A549 (cell line): Measurements from ENCODE around the gene METTL1. TPM values are rescaled to one million over a fixed set of nuclear protein-coding genes. Genes with fewer than 3 reads are reported as not detected.

ENCODE experiments used
- ATAC-seq, 2 experiments: fragments of 200-7000 bp in 1 of 2; fragments of >200 bp in 1 of 2; cut with Nextera tagmentation in 1 of 2; cut with Tn5 transposase in 1 of 2; 3 replicates each; pipeline versions ENCODE4 v1.8.0 to v1.9.1; 2018 to 2020; ENCODE audit warnings: mild to moderate bottlenecking in 1 of 2, moderate library complexity in 1 of 2
- CTCF ChIA-PET: fragments of 300-600 bp; sonication (Branson Sonifier 250); formaldehyde crosslinking; extraction: SDS; loops from one replicate; lab custom pipeline; 2021; ENCODE audit warnings: antibody characterized with exemption, inconsistent platforms; lab: Yijun Ruan, JAX
- POLR2A ChIA-PET: fragments of 350-600 bp; formaldehyde crosslinking; extraction: SDS; loops from one replicate; lab custom pipeline; 2021; ENCODE audit warnings: antibody characterized with exemption, inconsistent platforms; lab: Yijun Ruan, JAX
- DNase-seq, 2 experiments: peaks; one replicate each; pipeline versions ENCODE4 v3.0.0 to v3.0.0-alpha.2; 2011 to 2016; ENCODE audit warnings: low read depth in 1 of 2, low spot score in 1 of 2
- FAIRE-seq: peaks from 2 replicates; lab custom pipeline; 2011; peaks lifted over from hg19 to GRCh38; lab: Jason Lieb, UNC
- H3K27ac ChIP-seq, 2 experiments: fragments of >200 bp; sonication (Bioruptor Twin); formaldehyde crosslinking; 3 replicates each; pipeline ENCODE4 v1.5.1; 2016 to 2017
- H3K4me1 ChIP-seq: fragments of >200 bp; sonication (Bioruptor Twin); formaldehyde crosslinking; 3 replicates; pipeline ENCODE4 v1.6.1; 2016
- H3K4me2 ChIP-seq: fragments of >200 bp; sonication (Bioruptor Twin); formaldehyde crosslinking; 3 replicates; pipeline ENCODE4 v1.6.1; 2016
- H3K4me3 ChIP-seq: fragments of >200 bp; sonication (Bioruptor Twin); formaldehyde crosslinking; 3 replicates; pipeline ENCODE4 v1.5.1; 2016
- H3K9me3 ChIP-seq: fragments of >200 bp; sonication (Bioruptor Twin); formaldehyde crosslinking; 3 replicates; pipeline ENCODE4 v1.6.1; 2016
- BHLHE40 ChIP-seq: IDR thresholded peaks from 2 replicates; pipeline ENCODE4 v1.6.1; 2012; ENCODE audit warnings: low read depth, low read length, inconsistent platforms
- CBX2 ChIP-seq: fragments of 200-600 bp; sonication (generic); IDR thresholded peaks from 2 replicates; pipeline ENCODE4 v1.6.1; 2016; ENCODE audit warnings: low read depth, mild to moderate bottlenecking, borderline replicate concordance
- CBX8 ChIP-seq: fragments of 200-600 bp; sonication (generic); IDR thresholded peaks from 2 replicates; pipeline ENCODE4 v1.6.1; 2016
- CHD4 ChIP-seq: fragments of 200-600 bp; sonication (generic); IDR thresholded peaks from 2 replicates; pipeline ENCODE4 v1.6.1; 2016; ENCODE audit warnings: antibody characterized with exemption, mild to moderate bottlenecking, borderline replicate concordance
- EHF ChIP-seq: fragments of 250-450 bp; sonication (Bioruptor Pico); IDR thresholded peaks from 2 replicates; pipeline ENCODE4 v1.5.0; 2020; ENCODE audit warnings: mild to moderate bottlenecking
- ESRRA ChIP-seq: fragments of 150-350 bp; IDR thresholded peaks from 2 replicates; pipeline ENCODE4 v1.6.1; 2014; ENCODE audit warnings: mild to moderate bottlenecking, low read length, borderline replicate concordance
- FOSL2 ChIP-seq, 2 experiments: fragments of 450-650 bp in 1 of 2; fragments of >200 bp in 1 of 2; sonication (Bioruptor Twin) in 1 of 2; formaldehyde crosslinking; IDR thresholded peaks; 2 replicates each; pipeline versions ENCODE4 v1.5.0 to v1.6.1; 2016 to 2020; ENCODE audit warnings: mild to moderate bottlenecking in 1 of 2, moderate library complexity in 1 of 2
- FOXS1 ChIP-seq: fragments of 250-450 bp; sonication (Bioruptor Pico); IDR thresholded peaks from 2 replicates; pipeline ENCODE4 v1.5.0; 2020; ENCODE audit warnings: mild to moderate bottlenecking, moderate library complexity
- HOXA7 ChIP-seq: fragments of 250-450 bp; sonication (Bioruptor Pico); IDR thresholded peaks from 2 replicates; pipeline ENCODE4 v1.5.0; 2020; ENCODE audit warnings: mild to moderate bottlenecking, moderate library complexity
- MAFK ChIP-seq: fragments of 450-650 bp; IDR thresholded peaks from 2 replicates; pipeline ENCODE4 v1.6.1; 2014; ENCODE audit not compliant: partially characterized antibody
- MYC ChIP-seq: IDR thresholded peaks from 2 replicates; pipeline ENCODE4 v1.6.1; 2012; ENCODE audit warnings: mild to moderate bottlenecking, inconsistent platforms, low read length, improper control_type of control experiment, borderline replicate concordance
- NFE2L2 ChIP-seq: fragments of 150-350 bp; conservative IDR thresholded peaks from 2 replicates; pipeline ENCODE4 v1.6.1; 2014; ENCODE audit warnings: low read length
- NPAS2 ChIP-seq: fragments of 250-450 bp; sonication (Bioruptor Pico); IDR thresholded peaks from 2 replicates; pipeline ENCODE4 v1.8.0; 2022; ENCODE audit warnings: mild to moderate bottlenecking, moderate library complexity, borderline replicate concordance
- POLR2A ChIP-seq: IDR thresholded peaks from 2 replicates; pipeline ENCODE4 v1.6.1; 2012; ENCODE audit warnings: mild to moderate bottlenecking, low read length
- POLR2AphosphoS2 ChIP-seq: conservative IDR thresholded peaks from 2 replicates; pipeline ENCODE4 v1.6.1; 2012; ENCODE audit warnings: low read length, improper control_type of control experiment, inconsistent platforms
- RCOR1 ChIP-seq: fragments of 150-350 bp; IDR thresholded peaks from 2 replicates; pipeline ENCODE4 v1.6.1; 2014; ENCODE audit warnings: antibody characterized with exemption, low read length, low read depth
- RFX5 ChIP-seq: fragments of 450-650 bp; IDR thresholded peaks from 2 replicates; pipeline ENCODE4 v1.7.1; 2014; ENCODE audit warnings: antibody characterized with exemption, mild to moderate bottlenecking, moderate library complexity
- RNF2 ChIP-seq: fragments of 200-600 bp; sonication (generic); IDR thresholded peaks from 2 replicates; pipeline ENCODE4 v1.6.1; 2016; ENCODE audit warnings: low read depth, mild to moderate bottlenecking, antibody characterized with exemption, moderate library complexity, borderline replicate concordance
- TP53 ChIP-seq: fragments of 250-450 bp; sonication (Bioruptor Pico); IDR thresholded peaks from 2 replicates; pipeline ENCODE4 v1.5.0; 2021; ENCODE audit warnings: mild to moderate bottlenecking, moderate library complexity
- ZNF302 ChIP-seq: fragments of 250-450 bp; sonication (Bioruptor Pico); IDR thresholded peaks from 2 replicates; pipeline ENCODE4 v1.9.0; 2021; ENCODE audit warnings: inconsistent platforms, mild to moderate bottlenecking, moderate library complexity
- ZSCAN20 ChIP-seq: fragments of 250-450 bp; sonication (Bioruptor Pico); IDR thresholded peaks from 2 replicates; pipeline ENCODE4 v1.8.0; 2022; ENCODE audit warnings: mild to moderate bottlenecking, moderate library complexity
- WGBS: methylation state at CpG from one replicate; pipeline ENCODE4 v1.1.6; 2017; ENCODE audit errors: missing lambda C conversion rate; 5-methylcytosine and 5-hydroxymethylcytosine counted together
- polyA plus RNA-seq, 4 experiments: library from polyadenylated mRNA; depleted of rRNA in 3 of 4; stranded (reverse); fragments of >200 nt; fragmentation: RNase III in 1 of 4; extraction: RNeasy Plus Mini Kit Qiagen cat#74134 plus additional on column Dnase treatment in 1 of 4; gene quantifications; 2 replicates in 3 of 4; 3 replicates in 1 of 4; pipeline ENCODE4 v1.2.3, GENCODE V29; 2011 to 2017
- TF ChIP-seq, protein P1 (sequence below): IDR thresholded peaks from 2 replicates; pipeline ENCODE4 v1.6.1; 2012; ENCODE audit warnings: low read depth, borderline replicate concordance
- TF ChIP-seq, protein P2 (sequence below): IDR thresholded peaks from 2 replicates; pipeline ENCODE4 v1.6.1; 2012
- TF ChIP-seq, protein P3 (sequence below): fragments of 200-600 bp; sonication (generic); IDR thresholded peaks from 2 replicates; pipeline ENCODE4 v1.6.1; 2016; ENCODE audit warnings: antibody characterized with exemption, mild to moderate bottlenecking, moderate library complexity
- TF ChIP-seq, protein P4 (sequence below): fragments of 250-450 bp; sonication (Bioruptor Pico); IDR thresholded peaks from 2 replicates; pipeline ENCODE4 v1.5.0; 2021; ENCODE audit warnings: mild to moderate bottlenecking, moderate library complexity, borderline replicate concordance

The METTL1 gene
- polyA plus RNA-seq, 2 of the 4 experiments (the other 2 are of a cell fraction): 55.2 to 60.2 TPM

DNA sequence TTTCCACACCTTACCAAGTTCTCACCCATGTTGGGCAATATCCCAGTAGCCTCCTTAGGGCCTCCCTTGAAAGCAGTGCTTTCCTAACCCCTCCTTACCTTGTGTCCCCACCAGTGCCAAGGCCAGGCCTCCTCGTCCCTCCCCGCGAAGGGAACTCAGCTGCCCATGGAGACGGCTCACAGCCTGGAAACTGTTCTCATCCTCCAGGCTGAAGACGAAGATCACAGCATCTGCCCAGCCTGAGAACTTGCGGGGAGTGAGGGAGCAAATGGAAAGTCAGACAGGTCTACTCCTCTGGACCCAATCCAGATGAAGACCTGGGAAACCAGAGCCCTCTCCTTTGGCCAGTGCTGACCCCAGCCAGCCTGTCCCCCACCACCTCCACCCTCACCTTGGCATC, 38.0 kb downstream of the METTL1 start:
- peaks cover 25% of the 10 kb centered on the region for H3K4me1 ChIP-seq
- FAIRE-seq (no peak), ATAC-seq (no peak), DNase-seq (no peak)
- ChIA-PET POLR2A (interaction anchor here (0.5 kb wide), 1 partner anchor 171 kb away, joined by 4 read pairs; no protein-coding TSS in a partner anchor), CTCF (interaction anchor here (1.0 to 10.7 kb wide), 7 partner anchors 10 to 181 kb away, joined by 3 to 242 read pairs (median 3); partner anchors contain the start of genes B4GALNT1 and TSPAN31)
- no peak overlapping the region for H3K27ac ChIP-seq
- H3K4me3 ChIP-seq: no peak overlapping the region
- no peaks in the 10 kb centered on the region for H3K9me3 ChIP-seq
- WGBS: 63% methylated on average over 6 of the region's 6 CpGs
- TF ChIP-seq NFE2L2 (no peak), FOXS1 (no peak), RCOR1 (no peak), RFX5 (no peak), BHLHE40 (no peak)
- TF ChIP-seq, protein P1, sequence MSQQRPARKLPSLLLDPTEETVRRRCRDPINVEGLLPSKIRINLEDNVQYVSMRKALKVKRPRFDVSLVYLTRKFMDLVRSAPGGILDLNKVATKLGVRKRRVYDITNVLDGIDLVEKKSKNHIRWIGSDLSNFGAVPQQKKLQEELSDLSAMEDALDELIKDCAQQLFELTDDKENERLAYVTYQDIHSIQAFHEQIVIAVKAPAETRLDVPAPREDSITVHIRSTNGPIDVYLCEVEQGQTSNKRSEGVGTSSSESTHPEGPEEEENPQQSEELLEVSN: no peak
- H3K4me2 ChIP-seq: no peak overlapping the region

DNA sequence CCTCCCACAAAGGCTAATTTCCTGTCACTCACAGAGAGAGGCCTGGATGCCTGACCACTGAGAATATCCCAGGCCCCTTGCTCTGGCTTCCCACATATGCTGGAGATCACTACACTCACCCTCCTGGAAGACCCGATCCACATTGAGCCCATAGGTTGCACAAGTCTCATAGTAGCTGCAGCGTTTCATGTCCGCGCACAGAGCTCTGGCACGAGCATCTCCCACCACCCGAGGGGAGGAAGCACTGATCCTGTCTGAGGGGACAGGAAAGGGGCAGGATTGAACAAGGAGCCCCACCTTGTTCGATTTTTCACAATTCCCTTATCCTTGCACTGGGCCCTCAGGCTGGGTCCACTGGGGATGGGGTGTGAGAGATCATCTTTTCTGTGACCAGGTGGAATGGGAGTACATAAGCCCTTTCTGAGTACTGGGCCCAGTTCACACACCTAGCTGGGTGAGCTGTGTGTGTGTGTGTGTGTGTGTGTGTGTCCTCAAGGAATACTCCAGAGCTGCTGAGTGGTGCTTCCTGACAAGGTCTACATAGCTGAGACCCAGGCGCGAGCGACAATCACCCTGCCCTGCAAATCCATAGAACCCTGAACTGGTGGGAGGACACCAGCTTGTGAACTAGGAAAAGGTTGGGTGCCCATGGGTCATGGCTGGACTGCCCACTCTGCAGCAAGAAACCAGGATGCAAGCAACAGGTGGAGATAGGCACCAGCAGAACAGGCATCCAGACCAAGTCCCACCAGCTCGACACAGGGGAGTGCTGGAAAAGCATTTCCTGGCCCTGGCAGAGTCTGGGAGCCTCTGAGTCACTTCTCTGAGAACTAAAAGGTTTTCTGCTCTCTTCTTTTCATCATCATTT, 38.9 kb downstream of the METTL1 start:
- Histone ChIP-seq H3K4me3 (no peak overlapping the region), H3K27ac (no peak overlapping the region), H3K4me2 (no peak overlapping the region)
- DNase-seq (no peak), FAIRE-seq (no peak)
- POLR2A ChIA-PET: interaction anchor here (0.5 kb wide), 1 partner anchor 172 kb away, joined by 4 read pairs; no protein-coding TSS in a partner anchor
- TF ChIP-seq MAFK: no peak
- TF ChIP-seq, all 56 proteins: peak for 0
- H3K9me3 ChIP-seq: no peaks in the 10 kb centered on the region
- no peak for ATAC-seq
- CTCF ChIA-PET: interaction anchor here (1.1 to 10.7 kb wide), 7 partner anchors 8 to 180 kb away, joined by 3 to 242 read pairs (median 4); partner anchors contain the start of gene OS9
- 76% methylated on average over 8 of the region's 11 CpGs for WGBS
- peaks cover 16% of the 10 kb centered on the region for H3K4me1 ChIP-seq

DNA sequence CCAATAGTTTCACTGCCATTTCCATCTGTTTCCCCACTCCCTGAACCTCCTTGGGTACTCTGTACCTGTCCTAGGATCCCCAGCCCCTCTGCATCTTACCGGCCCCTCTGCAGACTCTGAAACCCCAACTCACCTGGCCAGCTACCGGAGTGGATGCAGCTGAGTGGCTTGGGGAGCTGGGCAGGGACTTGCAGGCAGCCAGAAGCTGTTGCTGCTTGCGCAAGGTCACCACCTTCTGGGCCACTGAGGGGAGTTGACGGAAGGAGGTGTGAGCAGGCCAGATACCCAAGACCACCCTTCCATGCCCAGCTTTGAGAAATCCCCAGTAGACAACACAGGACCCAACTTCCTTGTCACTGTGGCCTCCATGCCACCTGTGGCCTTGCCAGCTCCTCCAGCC, 39.6 kb downstream of the METTL1 start:
- Histone ChIP-seq H3K27ac (no peak overlapping the region), H3K9me3 (no peaks in the 10 kb centered on the region), H3K4me1 (peaks cover 12% of the 10 kb centered on the region), H3K4me3 (no peak overlapping the region), H3K4me2 (no peak overlapping the region)
- TF ChIP-seq EHF: no peak
- TF ChIP-seq POLR2AphosphoS2: no peak
- no peak for TF ChIP-seq NPAS2 (CRISPR knock-in tag)
- TF ChIP-seq, protein P2, sequence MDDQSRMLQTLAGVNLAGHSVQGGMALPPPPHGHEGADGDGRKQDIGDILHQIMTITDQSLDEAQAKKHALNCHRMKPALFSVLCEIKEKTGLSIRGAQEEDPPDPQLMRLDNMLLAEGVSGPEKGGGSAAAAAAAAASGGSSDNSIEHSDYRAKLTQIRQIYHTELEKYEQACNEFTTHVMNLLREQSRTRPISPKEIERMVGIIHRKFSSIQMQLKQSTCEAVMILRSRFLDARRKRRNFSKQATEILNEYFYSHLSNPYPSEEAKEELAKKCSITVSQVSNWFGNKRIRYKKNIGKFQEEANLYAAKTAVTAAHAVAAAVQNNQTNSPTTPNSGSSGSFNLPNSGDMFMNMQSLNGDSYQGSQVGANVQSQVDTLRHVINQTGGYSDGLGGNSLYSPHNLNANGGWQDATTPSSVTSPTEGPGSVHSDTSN: no peak
- no peak for TF ChIP-seq CBX8
- no peak for TF ChIP-seq TP53
- no peak for TF ChIP-seq ZNF302 (CRISPR knock-in tag)
- no peak for TF ChIP-seq CHD4
- no peak for TF ChIP-seq ZSCAN20 (CRISPR knock-in tag)
- TF ChIP-seq RNF2: no peak
- TF ChIP-seq, protein P3, sequence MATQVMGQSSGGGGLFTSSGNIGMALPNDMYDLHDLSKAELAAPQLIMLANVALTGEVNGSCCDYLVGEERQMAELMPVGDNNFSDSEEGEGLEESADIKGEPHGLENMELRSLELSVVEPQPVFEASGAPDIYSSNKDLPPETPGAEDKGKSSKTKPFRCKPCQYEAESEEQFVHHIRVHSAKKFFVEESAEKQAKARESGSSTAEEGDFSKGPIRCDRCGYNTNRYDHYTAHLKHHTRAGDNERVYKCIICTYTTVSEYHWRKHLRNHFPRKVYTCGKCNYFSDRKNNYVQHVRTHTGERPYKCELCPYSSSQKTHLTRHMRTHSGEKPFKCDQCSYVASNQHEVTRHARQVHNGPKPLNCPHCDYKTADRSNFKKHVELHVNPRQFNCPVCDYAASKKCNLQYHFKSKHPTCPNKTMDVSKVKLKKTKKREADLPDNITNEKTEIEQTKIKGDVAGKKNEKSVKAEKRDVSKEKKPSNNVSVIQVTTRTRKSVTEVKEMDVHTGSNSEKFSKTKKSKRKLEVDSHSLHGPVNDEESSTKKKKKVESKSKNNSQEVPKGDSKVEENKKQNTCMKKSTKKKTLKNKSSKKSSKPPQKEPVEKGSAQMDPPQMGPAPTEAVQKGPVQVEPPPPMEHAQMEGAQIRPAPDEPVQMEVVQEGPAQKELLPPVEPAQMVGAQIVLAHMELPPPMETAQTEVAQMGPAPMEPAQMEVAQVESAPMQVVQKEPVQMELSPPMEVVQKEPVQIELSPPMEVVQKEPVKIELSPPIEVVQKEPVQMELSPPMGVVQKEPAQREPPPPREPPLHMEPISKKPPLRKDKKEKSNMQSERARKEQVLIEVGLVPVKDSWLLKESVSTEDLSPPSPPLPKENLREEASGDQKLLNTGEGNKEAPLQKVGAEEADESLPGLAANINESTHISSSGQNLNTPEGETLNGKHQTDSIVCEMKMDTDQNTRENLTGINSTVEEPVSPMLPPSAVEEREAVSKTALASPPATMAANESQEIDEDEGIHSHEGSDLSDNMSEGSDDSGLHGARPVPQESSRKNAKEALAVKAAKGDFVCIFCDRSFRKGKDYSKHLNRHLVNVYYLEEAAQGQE: no peak
- TF ChIP-seq HOXA7 (CRISPR knock-in tag): no peak
- no peak for TF ChIP-seq FOSL2 (IDR thresholded peaks at IDR 0.05)
- no peak for TF ChIP-seq FOSL2 (CRISPR knock-in tag; IDR thresholded peaks at IDR 0.05)
- no peak for TF ChIP-seq CBX2
- TF ChIP-seq, protein P4, sequence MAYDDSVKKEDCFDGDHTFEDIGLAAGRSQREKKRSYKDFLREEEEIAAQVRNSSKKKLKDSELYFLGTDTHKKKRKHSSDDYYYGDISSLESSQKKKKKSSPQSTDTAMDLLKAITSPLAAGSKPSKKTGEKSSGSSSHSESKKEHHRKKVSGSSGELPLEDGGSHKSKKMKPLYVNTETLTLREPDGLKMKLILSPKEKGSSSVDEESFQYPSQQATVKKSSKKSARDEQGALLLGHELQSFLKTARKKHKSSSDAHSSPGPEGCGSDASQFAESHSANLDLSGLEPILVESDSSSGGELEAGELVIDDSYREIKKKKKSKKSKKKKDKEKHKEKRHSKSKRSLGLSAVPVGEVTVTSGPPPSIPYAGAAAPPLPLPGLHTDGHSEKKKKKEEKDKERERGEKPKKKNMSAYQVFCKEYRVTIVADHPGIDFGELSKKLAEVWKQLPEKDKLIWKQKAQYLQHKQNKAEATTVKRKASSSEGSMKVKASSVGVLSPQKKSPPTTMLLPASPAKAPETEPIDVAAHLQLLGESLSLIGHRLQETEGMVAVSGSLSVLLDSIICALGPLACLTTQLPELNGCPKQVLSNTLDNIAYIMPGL (CRISPR knock-in tag): no peak
- TF ChIP-seq POLR2A: no peak
- TF ChIP-seq MYC: no peak
- TF ChIP-seq ESRRA: no peak
- WGBS: 85% methylated on average over 4 of the region's 4 CpGs
- FAIRE-seq (no peak), DNase-seq (no peak), ATAC-seq (no peak)
- ChIA-PET POLR2A (interaction anchor here (0.6 kb wide), 1 partner anchor 231 kb away, joined by 3 read pairs; no protein-coding TSS in a partner anchor), CTCF (interaction anchor here (1.1 to 10.7 kb wide), 5 partner anchors 9 to 149 kb away, joined by 3 to 242 read pairs (median 6); partner anchors contain the start of gene OS9)
